GM18907 (cell line): ENCODE measurements around the gene DLG2.
"Not testable (repeated sequence)": the region's sequence is repeated elsewhere in the genome, so short reads cannot be mapped to it uniquely, and the experiment has no call there.

Experiments
- ATAC-seq: cut with Tn5 transposase; IDR thresholded peaks from one replicate; pipeline ENCODE4 v1.9.1; 2021; ENCODE audit warnings: mild to moderate bottlenecking, moderate library complexity; ENCODE audit not compliant: unreplicated experiment

Gene DLG2

DNA sequence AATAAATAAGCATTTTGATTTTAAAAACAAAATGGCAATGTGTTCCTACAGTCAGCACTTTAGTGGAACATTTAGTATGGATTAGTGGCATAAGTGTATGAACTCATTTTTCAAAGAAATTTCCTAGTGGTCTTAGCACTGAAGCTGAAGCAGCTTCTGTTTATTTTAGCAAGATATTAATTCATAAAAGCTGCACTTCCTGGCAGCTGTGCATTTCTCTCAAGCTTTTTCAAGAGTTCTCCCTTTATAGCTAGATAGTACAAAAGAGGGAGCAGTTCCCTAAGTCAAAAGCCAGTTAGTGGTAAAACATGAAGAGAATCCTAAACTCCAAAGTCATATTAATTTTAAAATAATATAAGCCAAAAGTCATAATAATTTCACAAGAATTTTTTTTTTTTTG lies 1304.9 kb downstream of the DLG2 start:
- ATAC-seq, result no peak

DNA sequence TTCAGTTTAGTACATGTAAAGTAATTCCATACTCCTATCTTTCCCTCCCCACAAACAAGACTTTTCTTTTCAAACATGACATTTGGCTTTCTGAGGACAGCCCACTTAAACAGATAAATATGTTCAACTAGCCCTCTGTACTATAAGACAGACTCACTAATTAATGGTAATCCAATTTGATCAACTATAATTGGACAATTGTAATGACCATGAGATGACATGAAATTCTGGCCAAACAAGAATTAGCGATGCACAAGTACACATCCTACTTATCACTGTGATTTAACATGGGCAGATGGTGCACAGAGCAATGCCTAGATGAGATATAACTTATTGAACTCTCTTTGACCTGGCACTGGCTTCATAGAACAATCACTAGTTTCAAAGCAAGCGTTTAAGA lies 1307.3 kb downstream of the DLG2 start:
- ATAC-seq, result no peak

DNA sequence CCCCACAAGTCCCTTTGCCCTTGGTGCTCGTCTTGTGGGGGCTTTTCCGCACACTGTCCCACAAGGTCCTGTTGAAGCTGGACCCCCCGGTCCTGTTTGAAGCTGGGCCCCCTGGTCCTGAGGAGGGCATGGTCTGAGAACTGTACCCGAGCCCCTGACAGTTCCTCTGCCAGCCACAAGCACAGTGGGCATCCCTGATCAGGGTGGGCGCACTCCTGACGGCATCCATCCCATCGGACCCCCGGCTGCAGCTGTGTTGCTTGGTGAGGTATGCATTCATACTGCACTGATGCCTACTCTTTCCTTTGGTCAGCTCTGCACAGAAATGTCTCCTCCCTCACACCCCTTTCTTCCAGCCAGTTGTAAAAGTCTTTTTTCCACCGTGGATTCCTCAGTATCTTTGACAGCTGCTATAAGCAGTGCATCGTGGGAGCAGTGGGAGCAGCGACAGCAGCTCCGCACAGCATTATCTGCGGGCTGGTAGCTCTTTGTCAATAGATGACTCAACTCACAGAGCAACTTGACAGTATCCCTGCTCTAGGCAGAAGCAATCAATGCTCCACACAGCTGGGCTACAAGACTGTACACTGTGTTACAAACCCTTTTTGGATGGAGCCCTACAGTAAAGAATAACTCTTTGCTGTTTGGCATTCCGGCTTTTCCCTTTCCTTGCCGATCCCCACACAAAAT lies 1310.1 kb downstream of the DLG2 start:
- ATAC-seq, result no peak

DNA sequence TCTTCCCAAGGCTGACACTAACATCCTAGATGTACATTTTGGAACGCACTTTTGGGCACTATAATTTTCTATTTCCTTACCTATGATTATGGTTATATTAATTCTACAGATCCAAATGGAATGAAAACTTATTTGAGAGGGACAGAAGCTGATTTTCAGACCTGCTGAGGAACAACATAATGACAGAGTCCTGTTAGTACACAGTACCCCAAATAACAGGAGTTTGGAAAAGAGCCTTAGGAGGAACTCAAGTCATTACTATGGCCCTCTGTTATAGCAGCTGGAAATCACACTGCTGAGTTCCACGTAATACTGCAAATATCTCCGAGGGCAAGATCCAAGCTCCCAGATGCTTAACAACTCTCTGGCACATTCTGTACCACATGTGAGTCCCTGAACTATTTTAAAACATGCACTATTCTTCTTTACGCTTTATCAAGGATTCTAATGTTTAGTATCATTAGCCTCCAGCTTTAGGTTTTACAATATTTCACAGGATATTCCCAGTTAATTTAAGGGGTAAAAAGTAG lies 1313.2 kb downstream of the DLG2 start:
- no peak for ATAC-seq

DNA sequence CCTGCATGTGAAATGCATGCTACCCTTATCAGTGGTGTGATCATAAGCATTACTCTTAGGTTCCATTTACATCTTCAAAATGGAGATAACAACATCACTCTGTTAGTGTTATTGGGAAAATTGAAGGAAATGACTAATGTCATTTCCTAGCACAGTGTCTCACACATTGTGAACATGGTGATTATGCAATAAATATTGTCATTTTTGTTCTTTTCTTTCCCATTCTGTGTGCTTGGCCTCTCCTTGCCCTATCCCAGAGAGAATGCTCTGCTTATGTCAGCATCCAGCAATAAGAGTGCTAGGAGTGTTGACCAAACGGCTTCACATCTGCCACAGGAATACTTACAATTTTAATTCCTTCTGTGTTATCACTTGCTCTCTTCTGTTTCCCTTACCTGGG lies 1316.9 kb downstream of the DLG2 start:
- ATAC-seq, result no peak

DNA sequence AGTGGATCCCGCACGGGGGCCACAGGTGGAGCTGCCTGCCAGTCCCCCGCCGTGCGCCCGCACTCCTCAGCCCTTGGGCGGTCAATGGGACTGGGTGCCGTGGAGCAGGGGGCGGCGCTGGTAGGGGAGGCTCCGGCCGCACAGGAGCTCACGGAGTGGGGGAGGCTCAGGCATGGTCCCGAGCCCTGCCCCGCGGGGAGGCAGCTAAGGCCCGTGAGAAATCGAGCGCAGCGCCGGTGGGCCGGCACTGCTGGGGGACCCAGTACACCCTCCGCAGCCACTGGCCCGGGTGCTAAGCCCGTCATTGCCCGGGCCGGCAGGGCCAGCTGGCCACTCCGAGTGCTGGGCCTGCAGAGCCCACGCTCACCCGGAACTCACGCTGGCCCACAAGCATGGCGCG lies 1318.7 kb downstream of the DLG2 start:
- ATAC-seq, result not testable (repeated sequence)

DNA sequence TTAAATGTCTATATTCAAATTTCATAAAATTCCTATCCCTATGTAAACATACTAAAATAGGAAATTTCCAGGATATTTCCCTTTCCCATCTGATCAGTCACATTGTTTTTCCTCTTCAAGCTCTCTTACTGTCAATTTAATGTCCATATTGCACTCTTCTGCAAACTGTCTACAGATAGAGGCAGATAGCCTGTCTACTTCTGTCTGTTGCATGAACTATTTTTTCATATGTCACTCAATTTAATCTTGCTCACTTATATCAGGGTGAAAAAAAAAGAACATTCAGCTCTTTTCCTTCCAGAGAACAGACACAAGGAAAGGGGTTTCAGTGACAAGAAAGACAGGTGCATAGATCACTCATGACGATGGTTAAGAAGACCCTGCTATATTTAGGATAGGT lies 1327.1 kb downstream of the DLG2 start:
- no peak for ATAC-seq

DNA sequence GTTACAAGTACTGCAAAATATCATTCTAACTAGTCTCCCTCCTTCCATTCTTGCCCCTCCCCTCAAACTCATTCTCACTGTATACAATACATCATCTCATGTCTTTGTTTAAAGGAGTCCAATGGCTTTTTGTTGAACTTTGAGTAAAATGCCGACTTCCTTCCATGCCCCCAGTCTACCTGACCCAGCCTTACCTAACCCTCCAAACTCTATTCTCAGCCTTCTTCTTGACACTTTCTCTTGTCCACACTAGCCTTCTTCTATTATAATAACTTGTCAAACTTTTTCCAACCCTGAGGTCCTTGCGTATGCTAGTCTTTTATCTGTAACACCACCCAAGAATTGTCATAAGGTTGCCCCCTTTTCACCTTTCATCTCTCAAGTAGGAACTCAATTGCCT lies 1329.6 kb downstream of the DLG2 start:
- ATAC-seq, result no peak

DNA sequence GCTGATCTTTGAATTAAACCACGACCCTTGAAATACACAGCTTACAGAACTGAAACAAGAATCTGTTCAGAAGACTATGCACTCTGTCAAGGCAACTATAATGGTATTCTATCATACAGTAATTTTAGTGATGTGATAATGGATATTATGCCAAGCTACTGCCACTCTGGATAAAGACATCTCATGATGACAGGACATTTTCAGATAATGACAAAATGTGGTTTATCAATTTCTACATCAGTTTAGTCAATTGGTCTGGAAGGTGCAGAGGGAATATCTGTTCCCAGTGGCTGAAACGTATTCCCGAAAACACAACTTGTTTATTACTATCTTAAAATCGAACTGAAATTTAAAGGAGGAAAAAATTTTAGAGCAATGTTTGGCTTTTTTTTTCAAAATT lies 1331.3 kb downstream of the DLG2 start:
- no peak for ATAC-seq

DNA sequence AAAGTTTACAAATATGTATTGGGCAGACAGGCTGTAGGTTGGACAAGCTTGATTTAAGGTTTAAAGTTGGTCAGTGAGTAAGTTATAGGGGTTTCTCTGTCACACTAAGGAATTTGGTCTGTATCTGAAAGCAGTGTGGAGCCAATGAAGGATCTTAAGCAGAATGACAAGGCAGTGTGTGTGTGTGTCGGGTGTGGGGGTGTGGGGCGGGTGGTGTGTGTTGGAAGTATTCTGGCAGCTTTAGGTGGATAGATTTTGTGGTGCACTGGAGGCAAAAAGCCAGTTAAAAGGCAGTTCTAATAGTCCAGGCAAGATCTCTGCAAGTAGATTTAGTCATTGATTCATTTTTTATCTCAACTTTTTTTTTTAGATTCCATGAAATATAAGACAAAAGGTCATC lies 1334.2 kb downstream of the DLG2 start:
- no peak for ATAC-seq

DNA sequence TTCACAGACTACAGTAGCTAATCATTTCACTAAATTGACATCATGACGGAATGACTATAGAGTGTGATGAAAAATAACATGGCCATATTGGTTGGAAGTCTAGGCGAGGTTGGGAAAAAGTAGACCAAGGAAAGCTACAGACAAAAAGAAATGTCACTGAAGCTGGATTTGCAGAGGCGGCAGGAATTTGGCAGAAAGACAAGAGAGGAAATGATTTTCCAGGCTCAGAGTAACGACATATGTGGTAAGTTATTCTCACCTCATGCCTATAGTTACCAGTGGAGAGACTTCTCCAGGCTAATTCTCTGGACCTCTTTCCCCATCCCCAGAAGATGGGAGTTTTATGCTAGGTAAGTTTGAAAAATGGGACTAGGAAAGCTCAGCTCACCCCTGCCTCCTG lies 1335.1 kb downstream of the DLG2 start:
- ATAC-seq, result no peak

DNA sequence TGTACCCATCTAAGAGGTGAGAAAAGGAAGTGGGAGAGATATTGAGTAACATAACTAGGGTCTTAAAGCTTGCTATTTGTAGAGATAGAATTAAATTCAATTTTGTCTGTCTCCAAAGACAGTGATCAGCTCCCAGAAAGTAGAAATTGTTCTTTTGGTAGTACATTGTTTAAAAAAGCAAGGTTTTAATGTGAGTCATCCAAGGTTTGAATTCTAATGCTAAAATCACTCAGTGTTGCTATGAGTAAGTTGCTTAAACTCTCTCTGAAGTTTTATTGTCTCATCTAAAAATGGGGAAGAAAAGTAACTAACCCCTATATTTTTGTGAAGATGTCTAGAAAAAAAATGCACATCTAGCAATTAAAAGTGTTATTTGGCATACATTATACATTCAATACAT lies 1336.5 kb downstream of the DLG2 start:
- ATAC-seq, result no peak

DNA sequence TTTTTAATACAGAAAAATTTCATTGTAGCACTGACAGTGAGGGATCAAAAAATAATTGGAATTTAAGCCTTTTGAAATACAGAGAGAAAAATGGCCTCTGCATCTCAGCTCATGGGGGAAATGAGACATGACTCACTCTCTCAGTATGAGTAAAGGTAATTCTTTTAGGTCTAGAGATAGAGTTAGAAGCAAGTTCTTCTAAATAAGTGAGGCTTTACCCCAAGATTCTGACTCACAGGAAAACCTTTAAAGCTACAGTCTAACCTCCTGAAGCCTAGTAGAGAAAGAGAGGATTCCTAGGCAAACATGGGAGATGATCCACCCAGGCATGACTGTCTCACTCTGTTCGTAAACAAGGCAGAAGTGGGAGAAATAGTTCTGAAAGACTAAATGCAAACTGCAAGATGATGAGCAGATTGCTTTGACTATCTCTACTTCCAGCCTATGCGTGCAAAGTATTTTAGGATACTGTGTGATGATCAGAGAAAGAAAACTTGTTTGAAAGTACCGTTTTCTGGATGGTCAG lies 1337.7 kb downstream of the DLG2 start:
- ATAC-seq, result peak; percentile 99

DNA sequence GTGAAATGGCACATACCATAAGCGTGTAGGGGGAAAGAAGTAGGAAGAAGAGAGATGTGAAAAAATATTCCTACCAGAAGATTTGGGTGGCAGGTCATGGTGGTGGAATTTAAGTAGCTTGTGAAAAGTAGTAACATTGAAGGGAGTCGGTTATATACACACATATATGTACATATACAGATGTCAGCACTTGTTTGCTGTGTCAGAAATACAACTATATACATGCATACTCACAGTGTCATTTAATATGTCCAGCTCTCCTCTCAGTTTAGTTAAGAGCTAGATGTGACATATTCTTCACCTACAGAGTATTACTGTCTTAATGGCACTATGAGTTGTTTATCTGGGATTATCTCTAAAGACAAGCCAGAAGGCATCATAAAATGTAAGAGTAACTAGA lies 1353.6 kb downstream of the DLG2 start:
- no peak for ATAC-seq

DNA sequence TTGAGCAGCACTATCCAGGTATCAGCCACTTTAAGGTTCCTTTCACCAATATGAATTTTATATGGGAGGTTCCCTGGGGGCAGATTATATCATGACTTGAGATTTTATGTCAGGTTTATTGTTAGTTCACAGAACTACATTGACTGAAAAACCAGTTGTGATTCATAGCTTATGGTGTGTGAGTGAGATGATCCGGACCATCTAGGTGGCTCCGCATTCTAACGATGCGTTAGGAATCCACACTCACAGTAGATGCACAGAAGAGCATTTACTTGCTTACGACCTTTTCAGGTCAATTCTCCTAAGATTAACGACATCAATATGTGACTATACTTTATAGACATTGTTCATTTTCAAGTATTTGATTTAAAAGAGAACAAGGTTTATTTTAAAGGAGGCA lies 1356.7 kb downstream of the DLG2 start:
- no peak for ATAC-seq

DNA sequence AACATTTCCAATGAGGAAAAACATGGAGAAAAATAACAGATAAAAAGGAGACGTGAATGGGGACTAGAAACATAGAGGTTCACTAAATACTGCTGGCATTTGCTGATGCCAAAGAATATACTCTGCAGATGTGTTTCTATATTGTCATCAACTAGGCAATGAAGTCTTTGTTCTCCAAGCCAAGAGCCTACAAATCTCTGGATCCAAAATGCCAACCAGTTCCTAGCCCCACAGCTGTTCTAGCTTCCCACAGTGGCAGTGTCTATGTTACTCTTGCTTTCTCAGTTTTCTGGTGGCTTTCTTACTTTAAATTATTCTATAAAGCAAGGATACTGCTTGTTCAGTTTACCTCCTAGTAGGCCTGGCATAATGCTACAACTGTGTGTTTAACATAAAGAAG lies 1363.1 kb downstream of the DLG2 start:
- ATAC-seq, result no peak

DNA sequence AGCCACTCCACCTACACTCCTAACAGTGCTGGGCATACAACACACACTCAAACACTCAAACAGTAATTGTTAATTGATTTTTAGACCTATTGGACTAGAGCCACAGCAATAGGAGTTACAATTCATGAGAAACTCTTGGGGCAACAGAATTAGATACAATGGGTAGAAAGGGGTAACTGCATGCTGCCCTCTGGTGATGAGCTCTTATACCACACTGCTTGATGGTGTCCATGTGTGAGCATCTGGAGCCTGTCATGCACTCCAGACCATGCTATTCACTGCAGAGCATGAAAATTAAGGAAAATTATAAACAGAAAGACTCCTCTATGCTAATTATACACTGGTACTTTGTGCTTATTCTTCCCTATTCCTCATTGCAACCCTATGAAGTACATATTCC lies 1365.4 kb downstream of the DLG2 start:
- ATAC-seq, result peak; percentile 60

DNA sequence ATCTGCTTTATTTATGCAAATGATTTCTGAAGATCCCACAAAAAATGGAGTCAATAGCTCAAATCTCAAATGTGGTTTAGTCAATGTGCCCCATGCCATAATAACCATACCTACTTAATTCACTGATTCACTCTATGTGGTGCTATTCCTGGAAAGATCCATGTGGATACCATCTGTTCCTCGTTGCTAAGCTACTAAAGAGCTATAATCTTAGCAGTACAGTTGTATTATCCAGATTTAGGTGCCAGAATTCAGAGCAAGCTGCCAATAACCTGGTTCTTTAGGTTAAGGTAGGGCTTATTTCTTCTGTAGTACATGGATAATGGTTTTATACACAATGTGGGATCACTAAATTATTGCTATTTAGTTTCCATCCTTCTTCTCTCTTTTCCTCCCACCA lies 1366.3 kb downstream of the DLG2 start:
- ATAC-seq, result no peak

DNA sequence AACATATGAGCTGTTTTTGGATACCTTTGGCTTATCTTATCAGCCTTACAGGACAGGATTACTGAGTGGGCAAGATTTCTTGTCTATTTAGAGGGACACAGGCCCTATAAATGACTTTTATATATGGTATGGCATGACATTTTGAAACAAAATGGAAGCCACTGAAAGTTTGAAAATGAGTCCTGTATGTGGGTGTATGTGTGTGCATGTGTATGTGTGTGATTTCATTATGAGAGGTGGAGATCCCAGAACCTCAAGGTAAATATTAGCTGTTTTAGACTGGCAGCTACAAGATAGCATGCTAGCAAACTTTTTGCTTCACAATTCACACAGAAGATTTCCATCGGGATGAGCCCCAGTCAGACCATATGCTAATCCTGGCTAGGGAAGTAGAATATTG lies 1370.5 kb downstream of the DLG2 start:
- no peak for ATAC-seq

DNA sequence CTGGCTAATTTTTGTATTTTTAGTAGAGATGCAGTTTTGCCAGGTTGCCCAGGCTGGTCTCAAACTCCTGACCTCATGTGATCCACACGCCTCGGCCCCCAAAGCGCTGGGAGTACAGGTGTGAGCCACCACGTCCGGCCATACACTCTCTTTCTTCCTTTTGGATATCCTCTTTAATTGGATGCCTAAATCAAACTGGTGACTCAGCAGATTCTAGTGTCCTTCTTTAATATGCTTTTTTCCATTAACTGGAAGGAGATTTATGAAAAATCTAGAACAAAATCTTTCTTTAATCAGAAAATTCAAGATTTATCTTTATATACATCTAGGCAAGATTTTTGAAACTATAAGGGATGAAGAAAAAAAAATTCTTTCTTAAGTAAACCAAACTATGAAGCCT lies 1371.7 kb downstream of the DLG2 start:
- ATAC-seq, result no peak

DNA sequence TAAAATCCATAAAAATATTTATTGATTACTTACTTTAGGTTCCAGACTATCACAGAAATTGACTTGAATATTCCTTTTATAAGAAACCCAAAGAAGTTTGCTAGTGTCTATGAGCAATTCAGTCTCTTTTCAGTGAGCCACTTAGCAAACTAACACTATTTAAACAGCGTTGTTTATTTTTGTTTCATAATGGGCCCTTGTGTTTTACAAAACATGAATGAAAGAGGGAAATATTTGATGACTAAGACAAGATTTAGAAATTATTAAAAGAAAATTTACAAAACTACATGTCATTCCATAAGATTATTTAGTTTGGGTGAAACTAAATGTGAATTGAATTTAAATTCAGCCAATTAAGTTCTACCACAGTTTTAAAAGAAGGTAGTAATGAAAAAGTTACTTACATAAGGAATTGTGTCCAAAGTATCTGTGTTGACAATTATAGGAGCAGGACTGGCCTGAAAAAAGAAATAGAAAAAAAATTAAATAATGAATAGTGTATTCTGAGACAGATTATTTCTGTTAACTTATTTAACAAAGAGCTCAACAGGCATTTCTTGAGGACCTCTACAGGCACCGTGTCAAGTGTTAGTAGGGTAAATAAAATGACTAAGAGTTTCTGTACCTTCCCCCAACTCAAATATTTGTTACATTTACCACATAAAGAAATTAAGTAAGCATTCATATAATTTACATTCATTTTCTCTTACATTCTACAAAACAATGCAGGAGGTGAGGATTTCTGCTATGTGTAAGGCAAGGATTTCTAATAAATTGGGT lies 1376.1 kb downstream of the DLG2 start:
- ATAC-seq, result no peak
